ENCODE data around the gene ACTL7A. TPM values are rescaled to one million over a fixed set of nuclear protein-coding genes. Genes with fewer than 3 reads are reported as not detected.

The ACTL7A gene
- total and polyA plus RNA-seq, 2 of the 4 experiments (the other 2 are of a cell fraction): not detected

DNA sequence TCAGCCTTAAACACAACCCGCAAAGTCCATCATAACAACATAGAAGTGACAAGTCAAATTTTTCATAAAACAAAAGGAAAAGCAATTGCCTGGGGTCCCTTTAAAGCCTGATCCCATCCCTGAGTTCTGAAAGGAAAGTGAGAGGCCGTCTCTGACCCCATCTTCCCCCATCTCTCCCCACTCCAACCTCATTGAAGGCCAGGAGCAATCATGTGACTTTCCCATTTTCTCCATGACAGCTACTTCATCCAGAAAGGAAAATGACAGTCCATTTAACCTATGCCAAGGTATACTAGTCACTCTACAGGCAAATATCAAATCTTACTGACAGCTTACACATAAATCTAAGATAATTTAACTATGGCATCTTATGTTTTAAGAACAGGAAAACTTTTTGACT is 15.5 kb downstream of the ACTL7A start:
- Histone ChIP-seq H3K14ac (replicated peaks; ENCODE audit: low read depth, low read length) (no peak overlapping the region), H2BK20ac (ENCODE audit: low read depth, low read length) (no peak overlapping the region), H3K18ac (ENCODE audit: low read depth, low read length) (no peak overlapping the region), H3K27ac (ENCODE audit: insufficient read depth, low read length) (no peak overlapping the region), H2BK15ac (ENCODE audit: low read depth, low read length) (no peak overlapping the region), H3K79me1 (ENCODE audit: low read depth in 1 of 2, low read length in 2 of 2) (no peaks in the 10 kb centered on the region), H2AK9ac (replicated peaks; ENCODE audit: low read depth, low read length, poor library complexity) (no peak overlapping the region), H2BK120ac (ENCODE audit: low read depth, low read length) (no peak overlapping the region), H2BK5ac (ENCODE audit: low read depth, low read length, poor library complexity, severe bottlenecking) (no peak overlapping the region), H3K36me3 (ENCODE audit: control insufficient read depth, insufficient read depth, low read length) (peaks cover 32% of the 10 kb centered on the region), H4K5ac (ENCODE audit: low read depth, low read length) (no peak overlapping the region), H3K4ac (ENCODE audit: low read depth, low read length) (no peak overlapping the region), H3K9me3 (ENCODE audit: control insufficient read depth, insufficient read depth, low read length) (no peaks in the 10 kb centered on the region), H4K20me1 (ENCODE audit: insufficient read depth, low read length) (no peaks in the 10 kb centered on the region), H2AFZ (replicated peaks; ENCODE audit: low read length, poor library complexity) (no peak overlapping the region), H3K23ac (ENCODE audit: low read depth, low read length) (no peak overlapping the region), H2AK5ac (ENCODE audit: low read depth, low read length) (no peak overlapping the region), H3K56ac (ENCODE audit: extremely low read depth, insufficient read depth, low read length) (no peak overlapping the region), H3K4me2 (ENCODE audit: low read depth, low read length) (no peak overlapping the region), H3K4me1 (ENCODE audit: control insufficient read depth, insufficient read depth, low read length) (no peaks in the 10 kb centered on the region), H3K27me3 (ENCODE audit: control insufficient read depth, insufficient read depth, low read length) (no peaks in the 10 kb centered on the region), H3K9me1 (ENCODE audit: insufficient read depth, low read length) (no peaks in the 10 kb centered on the region; the same call in 1 of the 2 replicates), H3K9ac (ENCODE audit: low read depth, low read length) (no peak overlapping the region), H4K91ac (ENCODE audit: insufficient read depth, low read depth, low read length) (no peak overlapping the region), H3K4me3 (ENCODE audit: insufficient read depth, low read depth, low read length) (no peak overlapping the region), H4K8ac (ENCODE audit: low read depth in 2 of 2, low read length in 2 of 2) (no peak overlapping the region)
- dilution Hi-C loops (cut with HindIII; ENCODE audit: low sequenced_read_pairs, unreplicated experiment) (no loop called here), intact Hi-C loops (cut with micrococcal nuclease) (no loop called here), in situ Hi-C loops (cut with MboI; ENCODE audit: low sequenced_read_pairs) (no loop called here)
- ChIA-PET POLR2A (ENCODE audit: unreplicated experiment) (no interaction called here), CTCF (no interaction called here)
- TF ChIP-seq BHLHE40 (IDR thresholded peaks at IDR 0.05; ENCODE audit: low read depth, low read length): no peak
- no CpG with 5 or more reads among the region's 2 CpGs for WGBS, 2 experiments (ENCODE audit: extremely low coverage in 2 of 2, insufficient read length in 1 of 2)
- BruUV-seq (replicated peaks): no TSS peak
- ATAC-seq (ENCODE audit: low read depth) (no peak), DNase-seq (no peak)

Data from IMR-90 (cell line).